ENCODE measurements around the gene MRC2. TPM values are rescaled to one million over a fixed set of nuclear protein-coding genes. Genes with fewer than 3 reads are reported as not detected.

MRC2 gene
- total RNA-seq, 1 donor from 2014 or later: 2.3 TPM

- ATAC-seq (no peak), DNase-seq (ENCODE audit: low spot score) (no peak)
These were observed 86.7 kb downstream of the MRC2 start for GRCh38 chr17:62714016-62714777.

GRCh38 chr17:62715882-62716390, 88.5 kb downstream of the MRC2 start:
- ATAC-seq: no peak
- no peak for DNase-seq (ENCODE audit: low spot score)

- DNase-seq (ENCODE audit: low spot score): no peak
- ATAC-seq: no peak
These were observed 89.5 kb downstream of the MRC2 start for GRCh38 chr17:62716834-62717588.

- ATAC-seq: no peak
- DNase-seq (ENCODE audit: low spot score): no peak
These were observed 90.1 kb downstream of the MRC2 start for GRCh38 chr17:62717589-62717855.

- no peak for ATAC-seq
- DNase-seq (ENCODE audit: low spot score): no peak
These were observed 90.4 kb downstream of the MRC2 start for GRCh38 chr17:62717889-62718288.

- ATAC-seq (no peak), DNase-seq (ENCODE audit: low spot score) (no peak)
These were observed 91.0 kb downstream of the MRC2 start for GRCh38 chr17:62718429-62718828.

GRCh38 chr17:62719586-62719985, 92.1 kb downstream of the MRC2 start:
- DNase-seq (ENCODE audit: low spot score) (no peak), ATAC-seq (no peak)

GRCh38 chr17:62720126-62720850, 92.8 kb downstream of the MRC2 start:
- DNase-seq (ENCODE audit: low spot score) (no peak), ATAC-seq (no peak)

GRCh38 chr17:62722625-62723024, 95.2 kb downstream of the MRC2 start:
- ATAC-seq (no peak), DNase-seq (ENCODE audit: low spot score) (no peak)

GRCh38 chr17:62723842-62724241, 96.4 kb downstream of the MRC2 start:
- ATAC-seq: no peak
- DNase-seq (ENCODE audit: low spot score): no peak

- DNase-seq (ENCODE audit: low spot score) (no peak), ATAC-seq (no peak)
These were observed 97.1 kb downstream of the MRC2 start for GRCh38 chr17:62724398-62725146.

- DNase-seq (ENCODE audit: low spot score) (no peak), ATAC-seq (peak; percentile 22)
These were observed 98.3 kb downstream of the MRC2 start for GRCh38 chr17:62725791-62726249.

GRCh38 chr17:62727916-62728672, 100.6 kb downstream of the MRC2 start:
- no peak for DNase-seq (ENCODE audit: low spot score)

GRCh38 chr17:62732125-62732524, 104.7 kb downstream of the MRC2 start:
- ATAC-seq: no peak
- DNase-seq (ENCODE audit: low spot score): no peak

More at GRCh38 chr17:62727916-62728672, 100.6 kb downstream of the MRC2 start:
- no peak for ATAC-seq

GRCh38 chr17:62735044-62735651, 107.7 kb downstream of the MRC2 start:
- ATAC-seq (no peak), DNase-seq (ENCODE audit: low spot score) (no peak)

- ATAC-seq: no peak
These were observed 110.0 kb downstream of the MRC2 start for GRCh38 chr17:62737513-62737912.

GRCh38 chr17:62738281-62738680, 110.8 kb downstream of the MRC2 start:
- ATAC-seq: no peak

More at GRCh38 chr17:62737513-62737912, 110.0 kb downstream of the MRC2 start:
- no peak for DNase-seq (ENCODE audit: low spot score)

GRCh38 chr17:62739645-62740388, 112.3 kb downstream of the MRC2 start:
- ATAC-seq (no peak), DNase-seq (ENCODE audit: low spot score) (no peak)

More at GRCh38 chr17:62738281-62738680, 110.8 kb downstream of the MRC2 start:
- DNase-seq (ENCODE audit: low spot score): no peak

- no peak for ATAC-seq
- no peak for DNase-seq (ENCODE audit: low spot score)
These were observed 113.8 kb downstream of the MRC2 start for GRCh38 chr17:62741290-62741689.
